ENCODE measurements around the gene RTTN.

Gene RTTN

GRCh38 chr18:70166668-70167067 lies 38.8 kb downstream of the RTTN start:
- H2BK12ac ChIP-seq (ENCODE audit: low read length in 2 of 2): no peak overlapping the region
- WGBS: 100% methylated on average over 2 of the region's 3 CpGs
- peak overlapping the region; percentile 71 for H3K9ac ChIP-seq (ENCODE audit: low read length)

GRCh38 chr18:70165936-70166335 lies 39.6 kb downstream of the RTTN start:
- H3K4me3 ChIP-seq (ENCODE audit: insufficient read depth in 1 of 2, low read depth in 1 of 2, low read length in 2 of 2): no peak overlapping the region

More at GRCh38 chr18:70166668-70167067, 38.8 kb downstream of the RTTN start:
- Histone ChIP-seq H4K8ac (ENCODE audit: low read length) (no peak overlapping the region), H3K79me1 (replicated peaks; ENCODE audit: low read length, poor library complexity, severe bottlenecking) (no peaks in the 10 kb centered on the region), H3K27me3 (ENCODE audit: control insufficient read depth in 1 of 2, insufficient read depth in 1 of 2, low read length in 2 of 2) (no peaks in the 10 kb centered on the region), H2AFZ (ENCODE audit: low read depth, low read length) (no peak overlapping the region), H3K18ac (ENCODE audit: low read depth in 1 of 2, low read length in 2 of 2) (no peak overlapping the region), H2BK120ac (ENCODE audit: low read depth, low read length) (no peak overlapping the region), H2AK5ac (ENCODE audit: low read length, severe bottlenecking) (no peak overlapping the region), H2BK5ac (ENCODE audit: low read depth, low read length, poor library complexity, severe bottlenecking) (no peak overlapping the region), H3K14ac (ENCODE audit: low read length in 2 of 2) (no peak overlapping the region), H3K9me3 (ENCODE audit: control insufficient read depth, low read length) (peaks cover 4% of the 10 kb centered on the region), H3K4ac (ENCODE audit: low read depth in 1 of 2, low read length in 2 of 2) (no peak overlapping the region), H4K91ac (ENCODE audit: low read length) (no peak overlapping the region), H3K4me2 (ENCODE audit: low read length, poor library complexity, severe bottlenecking) (peak overlapping the region; percentile 22), H3K27ac (ENCODE audit: low read length, poor library complexity, severe bottlenecking) (peak overlapping the region; percentile 17), H3K4me3 (ENCODE audit: insufficient read depth in 1 of 2, low read depth in 1 of 2, low read length in 2 of 2) (peak overlapping the region in 1 of 2 experiments; percentile 58), H2BK15ac (ENCODE audit: low read depth, poor library complexity, severe bottlenecking) (no peak overlapping the region), H3K36me3 (ENCODE audit: control insufficient read depth in 1 of 2, insufficient read depth in 2 of 2, low read depth in 1 of 2, low read length in 2 of 2) (peaks cover 0 to 8% of the 10 kb centered on the region in 2 experiments), H3K23ac (ENCODE audit: low read length in 2 of 2) (no peak overlapping the region), H3K4me1 (ENCODE audit: control insufficient read depth, insufficient read depth, low read depth, low read length) (no peaks in the 10 kb centered on the region)
- peak; percentile 9 for DNase-seq

GRCh38 chr18:70160073-70160678 lies 45.3 kb downstream of the RTTN start:
- no peak overlapping the region for H3K23ac ChIP-seq (ENCODE audit: low read length in 2 of 2)
- WGBS: 90% methylated on average over 1 of the region's 1 CpG
- H2AFZ ChIP-seq (ENCODE audit: low read depth, low read length): no peak overlapping the region
- no peak overlapping the region for H3K4me2 ChIP-seq (ENCODE audit: low read length, poor library complexity, severe bottlenecking)
- no peak overlapping the region for H2BK5ac ChIP-seq (ENCODE audit: low read depth, low read length, poor library complexity, severe bottlenecking)
- no peaks in the 10 kb centered on the region for H3K79me1 ChIP-seq (replicated peaks; ENCODE audit: low read length, poor library complexity, severe bottlenecking)
- no peak overlapping the region for H3K18ac ChIP-seq (ENCODE audit: low read depth in 1 of 2, low read length in 2 of 2)
- peaks cover 4% of the 10 kb centered on the region for H3K9me3 ChIP-seq (ENCODE audit: control insufficient read depth, low read length)
- H2BK120ac ChIP-seq (ENCODE audit: low read depth, low read length): no peak overlapping the region
- no peak overlapping the region for H3K14ac ChIP-seq (ENCODE audit: low read length in 2 of 2)
- no peak overlapping the region for H2BK15ac ChIP-seq (ENCODE audit: low read depth, poor library complexity, severe bottlenecking)
- no peak overlapping the region for H4K8ac ChIP-seq (ENCODE audit: low read length)
- DNase-seq: no peak
- no peak overlapping the region for H2AK5ac ChIP-seq (ENCODE audit: low read length, severe bottlenecking)
- no peaks in the 10 kb centered on the region for H3K27me3 ChIP-seq (ENCODE audit: control insufficient read depth in 1 of 2, insufficient read depth in 1 of 2, low read length in 2 of 2)
- H4K91ac ChIP-seq (ENCODE audit: low read length): no peak overlapping the region
- H3K4me3 ChIP-seq (ENCODE audit: insufficient read depth in 1 of 2, low read depth in 1 of 2, low read length in 2 of 2): no peak overlapping the region
- H3K9ac ChIP-seq (ENCODE audit: low read length): no peak overlapping the region
- no peak overlapping the region for H2BK12ac ChIP-seq (ENCODE audit: low read length in 2 of 2)
- no peak overlapping the region for H3K27ac ChIP-seq (ENCODE audit: low read length, poor library complexity, severe bottlenecking)
- H3K36me3 ChIP-seq (ENCODE audit: control insufficient read depth in 1 of 2, insufficient read depth in 2 of 2, low read depth in 1 of 2, low read length in 2 of 2): peaks cover 3 to 9% of the 10 kb centered on the region in 2 experiments
- H3K4me1 ChIP-seq (ENCODE audit: control insufficient read depth, insufficient read depth, low read depth, low read length): peaks cover 3% of the 10 kb centered on the region
- H3K4ac ChIP-seq (ENCODE audit: low read depth in 1 of 2, low read length in 2 of 2): no peak overlapping the region

More at GRCh38 chr18:70165936-70166335, 39.6 kb downstream of the RTTN start:
- Histone ChIP-seq H3K27ac (ENCODE audit: low read length, poor library complexity, severe bottlenecking) (no peak overlapping the region), H3K79me1 (replicated peaks; ENCODE audit: low read length, poor library complexity, severe bottlenecking) (no peaks in the 10 kb centered on the region), H3K4me2 (ENCODE audit: low read length, poor library complexity, severe bottlenecking) (no peak overlapping the region), H2BK15ac (ENCODE audit: low read depth, poor library complexity, severe bottlenecking) (no peak overlapping the region), H2BK120ac (ENCODE audit: low read depth, low read length) (no peak overlapping the region), H3K9ac (ENCODE audit: low read length) (peak overlapping the region; percentile 71), H2BK5ac (ENCODE audit: low read depth, low read length, poor library complexity, severe bottlenecking) (no peak overlapping the region), H3K4me1 (ENCODE audit: control insufficient read depth, insufficient read depth, low read depth, low read length) (no peaks in the 10 kb centered on the region), H2AK5ac (ENCODE audit: low read length, severe bottlenecking) (no peak overlapping the region), H4K8ac (ENCODE audit: low read length) (no peak overlapping the region), H3K14ac (ENCODE audit: low read length in 2 of 2) (no peak overlapping the region), H4K91ac (ENCODE audit: low read length) (no peak overlapping the region), H3K4ac (ENCODE audit: low read depth in 1 of 2, low read length in 2 of 2) (no peak overlapping the region), H3K27me3 (ENCODE audit: control insufficient read depth in 1 of 2, insufficient read depth in 1 of 2, low read length in 2 of 2) (no peaks in the 10 kb centered on the region), H3K18ac (ENCODE audit: low read depth in 1 of 2, low read length in 2 of 2) (no peak overlapping the region), H3K9me3 (ENCODE audit: control insufficient read depth, low read length) (peaks cover 4% of the 10 kb centered on the region), H3K36me3 (ENCODE audit: control insufficient read depth in 1 of 2, insufficient read depth in 2 of 2, low read depth in 1 of 2, low read length in 2 of 2) (peaks cover 0 to 9% of the 10 kb centered on the region in 2 experiments), H2AFZ (ENCODE audit: low read depth, low read length) (no peak overlapping the region), H2BK12ac (ENCODE audit: low read length in 2 of 2) (no peak overlapping the region), H3K23ac (ENCODE audit: low read length in 2 of 2) (no peak overlapping the region)
- DNase-seq: no peak
- WGBS: 93% methylated on average over 3 of the region's 3 CpGs

DNA sequence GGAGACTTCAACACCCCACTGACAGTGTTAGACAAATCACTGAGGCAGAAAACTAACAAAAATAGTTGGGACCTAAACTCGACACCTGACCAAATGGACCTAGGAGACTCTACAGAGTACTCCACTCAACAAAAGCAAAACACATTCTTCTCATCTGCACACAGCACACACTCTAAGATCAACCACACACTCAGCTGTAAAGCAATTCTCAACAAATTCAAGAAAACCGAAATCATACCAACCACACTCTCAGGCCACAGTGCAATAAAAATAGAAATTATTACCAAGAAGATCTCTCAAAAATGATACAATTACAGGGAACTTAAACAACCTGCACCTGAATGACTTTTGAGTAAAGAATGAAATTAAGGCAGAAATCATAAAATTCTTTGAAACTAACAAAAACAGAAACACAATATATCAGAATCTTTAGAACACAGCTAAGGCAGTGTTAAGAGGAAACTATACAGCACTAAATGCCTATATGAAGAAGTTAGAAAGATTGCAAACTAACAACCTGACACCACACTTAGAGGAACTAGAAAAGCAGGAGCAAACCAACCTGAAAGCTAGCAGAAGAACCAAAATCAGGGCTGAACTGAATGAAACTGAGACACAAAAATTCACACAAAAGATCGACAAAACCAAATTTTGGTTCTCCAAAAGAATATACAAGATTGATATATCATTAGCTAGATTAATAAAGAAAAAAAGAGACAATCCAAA lies 46.3 kb downstream of the RTTN start:
- Histone ChIP-seq H3K4ac (ENCODE audit: low read depth in 1 of 2, low read length in 2 of 2) (no peak overlapping the region), H3K23ac (ENCODE audit: low read length in 2 of 2) (no peak overlapping the region), H3K4me3 (ENCODE audit: insufficient read depth in 1 of 2, low read depth in 1 of 2, low read length in 2 of 2) (no peak overlapping the region), H2AFZ (ENCODE audit: low read depth, low read length) (no peak overlapping the region), H3K4me2 (ENCODE audit: low read length, poor library complexity, severe bottlenecking) (no peak overlapping the region), H3K27ac (ENCODE audit: low read length, poor library complexity, severe bottlenecking) (no peak overlapping the region), H3K9ac (ENCODE audit: low read length) (no peak overlapping the region), H4K8ac (ENCODE audit: low read length) (no peak overlapping the region), H2AK5ac (ENCODE audit: low read length, severe bottlenecking) (no peak overlapping the region), H3K18ac (ENCODE audit: low read depth in 1 of 2, low read length in 2 of 2) (no peak overlapping the region), H3K4me1 (ENCODE audit: control insufficient read depth, insufficient read depth, low read depth, low read length) (peaks cover 3% of the 10 kb centered on the region), H3K14ac (ENCODE audit: low read length in 2 of 2) (no peak overlapping the region), H2BK12ac (ENCODE audit: low read length in 2 of 2) (no peak overlapping the region), H2BK15ac (ENCODE audit: low read depth, poor library complexity, severe bottlenecking) (no peak overlapping the region), H3K9me3 (ENCODE audit: control insufficient read depth, low read length) (peaks cover 4% of the 10 kb centered on the region), H3K27me3 (ENCODE audit: control insufficient read depth in 1 of 2, insufficient read depth in 1 of 2, low read length in 2 of 2) (no peaks in the 10 kb centered on the region), H4K91ac (ENCODE audit: low read length) (no peak overlapping the region), H2BK120ac (ENCODE audit: low read depth, low read length) (no peak overlapping the region), H3K79me1 (replicated peaks; ENCODE audit: low read length, poor library complexity, severe bottlenecking) (no peaks in the 10 kb centered on the region), H2BK5ac (ENCODE audit: low read depth, low read length, poor library complexity, severe bottlenecking) (no peak overlapping the region), H3K36me3 (ENCODE audit: control insufficient read depth in 1 of 2, insufficient read depth in 2 of 2, low read depth in 1 of 2, low read length in 2 of 2) (peaks cover 3 to 9% of the 10 kb centered on the region in 2 experiments)
- 98% methylated on average over 2 of the region's 3 CpGs for WGBS
- DNase-seq: no peak

Measured in mesenchymal stem cell (in vitro differentiated cells and primary cell).